Tongue (tissue), 2 donors: ENCODE measurements around the gene CENPM. TPM values are rescaled to one million over a fixed set of nuclear protein-coding genes. Genes with fewer than 3 reads are reported as not detected.
"Not testable (repeated sequence)": the region's sequence is repeated elsewhere in the genome, so short reads cannot be mapped to it uniquely, and the experiment has no call there.

ENCODE experiments used
- DNase-seq: peaks from one replicate; pipeline ENCODE4 v3.0.0-alpha.2; 2015
- total RNA-seq: library from RNA; depleted of rRNA; stranded (reverse); fragments of >200 nt; gene quantifications from one replicate; pipeline ENCODE4 v1.2.3, GENCODE V29; 2014

CENPM gene
- total RNA-seq, 1 donor from 2014 or later, result 6.1 TPM

DNA sequence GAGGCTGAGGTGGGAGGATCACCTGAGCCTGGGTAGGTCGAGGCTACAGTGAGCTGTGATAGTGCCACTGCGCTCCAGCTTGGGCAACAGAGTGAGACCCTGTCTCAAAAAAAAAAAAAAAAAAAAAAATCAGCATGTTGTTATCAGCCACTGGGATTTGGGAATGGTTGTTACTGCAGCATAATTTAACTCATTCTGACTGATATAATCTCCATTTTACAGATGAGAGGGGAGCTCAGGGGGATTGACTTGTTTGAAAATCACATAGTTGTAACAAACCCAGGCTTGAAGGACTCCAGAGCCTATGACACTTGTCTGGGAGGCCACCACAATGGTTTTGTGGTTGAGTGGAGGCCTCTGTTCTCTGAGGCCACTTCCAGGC is 19.3 kb upstream of the CENPM start:
- no peak for DNase-seq

GRCh38 chr22:41964112-41964491 is 17.1 kb upstream of the CENPM start:
- no peak for DNase-seq

- peak; percentile 37 for DNase-seq
These were observed 16.6 kb upstream of the CENPM start for GRCh38 chr22:41963453-41964111.

DNA sequence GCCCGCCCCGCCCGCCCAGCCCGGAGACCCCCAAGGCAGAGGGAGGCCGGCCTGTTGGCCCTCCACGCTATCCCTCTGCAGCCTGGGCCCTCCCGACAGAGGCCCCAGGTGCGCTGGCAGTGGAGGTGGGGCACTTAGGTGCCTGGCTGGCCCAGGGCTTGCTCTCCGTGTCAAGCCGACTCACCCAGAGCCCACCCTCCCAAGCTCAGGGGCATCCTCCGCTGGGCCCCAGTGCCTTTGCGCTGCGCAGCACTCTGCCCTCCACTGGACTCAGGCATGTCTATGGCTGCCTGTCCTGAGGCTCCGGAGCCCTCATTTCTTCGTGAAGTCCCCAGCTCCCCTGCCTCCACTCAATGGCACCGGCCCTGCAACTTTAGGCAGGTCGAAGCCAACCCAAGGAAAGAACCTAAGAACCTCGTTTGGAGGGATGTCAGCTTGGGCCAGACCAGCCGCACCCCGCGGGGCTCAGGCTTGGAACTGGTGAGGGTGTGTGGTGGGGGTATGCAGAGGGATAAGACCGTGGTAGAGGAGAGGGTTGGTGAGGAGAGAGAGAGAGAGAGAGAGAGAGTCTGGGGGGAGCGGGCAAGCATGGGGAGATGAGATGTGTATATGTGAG is 11.1 kb upstream of the CENPM start:
- DNase-seq, result no peak

GRCh38 chr22:41952713-41953112 is 5.8 kb upstream of the CENPM start:
- no peak for DNase-seq

DNA sequence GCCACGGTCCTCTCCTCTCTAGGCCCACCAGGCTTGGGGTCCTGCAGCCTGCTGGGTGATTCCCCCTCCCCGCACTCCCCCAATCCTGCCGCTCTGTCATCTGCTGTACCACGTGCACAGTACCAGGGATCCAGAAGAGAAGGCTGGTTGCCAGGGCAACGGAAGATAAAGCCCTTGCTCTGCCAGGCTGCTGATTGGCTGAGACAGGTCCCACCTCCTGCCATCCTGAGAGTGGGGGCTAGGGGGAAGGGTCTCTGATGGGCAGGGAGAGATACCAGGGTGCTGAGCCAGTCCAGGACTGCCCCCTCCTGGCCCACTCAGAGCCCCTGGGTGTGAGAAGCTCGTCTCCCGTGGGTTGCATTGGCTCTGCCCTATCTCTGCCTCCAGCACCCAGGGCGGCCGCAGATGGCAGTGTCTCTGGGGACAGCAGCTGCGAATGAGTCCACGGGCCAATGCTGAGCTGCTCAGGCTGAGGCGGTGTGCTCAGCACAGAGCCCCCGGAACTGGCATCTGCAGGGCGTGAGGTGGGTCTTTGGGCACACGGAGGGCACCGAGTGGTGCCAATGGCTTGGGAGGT is 5.0 kb upstream of the CENPM start, which contains the start of gene SMIM45:
Gene SMIM45, plus strand, starts transcription at position 253 of the 577 bp plus-strand sequence.
- DNase-seq, result peak; percentile 42

DNA sequence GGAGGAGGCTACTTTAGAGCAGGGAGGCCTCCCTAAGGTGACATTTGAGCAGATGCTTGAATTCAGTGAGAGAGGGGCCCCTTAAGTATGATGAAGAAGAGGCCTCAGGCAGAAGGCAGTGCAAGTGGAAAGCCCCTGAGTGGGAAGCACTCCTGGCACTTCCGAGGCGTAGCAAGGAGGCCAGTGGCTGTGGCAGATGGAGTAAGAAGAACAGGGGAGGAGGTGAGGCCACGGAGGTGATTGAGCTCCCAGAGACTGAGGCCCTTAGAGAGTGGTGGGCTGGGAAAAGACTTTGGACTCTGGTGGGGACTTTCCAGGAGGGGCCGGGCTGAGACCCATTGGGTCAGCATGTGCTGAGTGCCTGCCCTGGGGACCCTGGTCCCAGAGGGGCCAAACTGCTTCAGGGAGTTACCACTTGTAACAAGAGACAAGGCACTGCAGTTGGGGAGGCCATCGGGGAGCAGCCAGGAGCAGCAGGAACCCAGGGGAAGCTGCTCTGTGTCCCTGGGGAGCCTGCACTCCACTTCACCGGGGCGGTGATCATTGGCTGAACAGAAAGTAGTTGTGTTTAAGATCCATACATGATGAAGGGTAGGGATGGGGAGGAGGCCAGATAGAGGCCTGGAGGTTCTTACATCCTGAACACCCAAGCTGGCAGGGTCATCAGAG is 2.5 kb upstream of the CENPM start:
- DNase-seq, result no peak

GRCh38 chr22:41948928-41949296 is 2.0 kb upstream of the CENPM start:
- not testable (repeated sequence) for DNase-seq

- no peak for DNase-seq
These were observed 1.2 kb upstream of the CENPM start for GRCh38 chr22:41948142-41948541.

GRCh38 chr22:41947424-41948080 is 600 bp upstream of the CENPM start:
- no peak for DNase-seq

DNA sequence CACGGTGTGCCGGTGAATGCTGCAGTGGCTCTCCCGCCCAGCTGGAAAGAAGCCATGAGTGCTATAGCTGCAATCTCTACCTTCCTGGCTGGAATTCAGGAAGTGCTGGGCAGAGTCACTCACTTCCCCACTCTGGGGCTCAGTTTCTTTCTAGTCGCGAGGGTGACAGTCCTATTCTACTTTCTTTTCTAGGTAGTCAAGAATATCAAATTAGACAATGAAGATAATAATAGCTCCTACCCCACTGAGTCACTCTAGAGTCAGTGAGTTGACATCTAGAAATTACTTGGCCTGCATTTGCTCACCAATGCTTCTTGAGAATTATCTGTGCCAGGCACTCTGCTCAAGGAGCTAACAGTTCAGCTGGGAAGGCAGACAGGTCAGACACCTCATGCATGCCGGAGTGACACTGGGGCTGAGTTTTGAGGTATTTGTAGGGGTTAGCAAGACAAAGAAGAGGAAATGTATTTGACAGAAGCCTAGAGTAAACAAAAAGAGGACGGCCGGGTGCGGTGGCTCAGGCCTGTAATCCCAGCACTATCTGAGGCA is 3.2 kb downstream of the CENPM start:
- DNase-seq, result no peak

DNA sequence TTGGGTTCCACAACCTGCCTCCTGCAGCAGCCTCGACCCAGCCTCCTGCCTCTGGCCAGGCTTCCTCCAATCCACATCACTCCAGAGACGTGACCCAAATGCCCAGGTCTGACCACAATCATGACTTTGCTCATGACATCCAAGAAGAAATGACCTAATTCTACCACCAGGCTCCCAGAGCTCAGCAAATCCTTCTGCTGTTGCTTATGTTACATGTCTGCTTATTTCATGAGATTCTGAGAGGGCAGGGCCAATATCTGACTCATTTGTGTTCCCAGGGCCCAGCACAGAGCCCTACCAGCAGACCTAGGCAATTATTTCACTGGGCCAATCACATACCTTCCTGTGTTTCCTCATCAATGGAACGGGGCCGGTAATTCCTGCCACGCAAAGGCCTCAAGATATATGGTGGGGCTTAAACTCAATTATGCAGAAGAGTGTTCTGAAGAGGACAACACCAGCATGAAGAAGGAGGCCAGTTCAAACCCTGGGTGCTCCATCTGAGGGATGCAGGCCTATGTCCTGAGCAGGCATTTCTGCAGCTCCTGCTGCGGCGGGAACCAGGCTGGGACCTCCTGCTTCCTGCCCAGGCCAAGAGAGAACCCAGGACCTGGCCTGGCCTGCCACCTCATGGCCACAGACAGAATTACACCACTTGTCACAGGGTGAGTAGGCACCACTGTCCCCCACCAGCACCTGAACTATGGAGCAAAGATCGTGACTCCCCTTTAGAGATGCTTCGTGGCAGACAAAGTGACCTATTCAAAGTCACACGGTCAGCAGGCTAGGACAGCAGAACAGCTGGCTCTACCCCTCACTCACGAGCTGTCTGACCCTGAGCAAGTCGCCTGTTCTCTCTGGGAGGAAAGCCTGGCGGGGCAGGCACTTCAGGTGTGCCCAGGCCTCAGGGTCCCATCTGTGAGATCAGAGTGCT is 5.9 kb downstream of the CENPM start:
- peak; percentile 91 for DNase-seq

- DNase-seq, result no peak
These were observed 6.7 kb downstream of the CENPM start for GRCh38 chr22:41939981-41940831.

DNA sequence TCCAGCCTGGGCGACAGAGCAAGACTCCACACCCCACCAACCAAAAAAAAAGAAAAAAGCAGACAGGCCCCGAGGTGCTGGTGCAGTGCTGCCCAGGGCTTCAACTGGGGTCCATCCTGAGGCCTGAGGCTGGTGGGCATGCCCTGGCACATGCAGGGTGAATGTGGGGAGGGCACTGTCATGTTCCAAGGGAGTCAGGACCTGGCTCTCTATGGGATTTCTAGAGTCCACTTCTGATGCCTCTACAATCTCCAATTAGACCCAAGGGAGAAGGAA is 10.1 kb downstream of the CENPM start:
- DNase-seq, result no peak

GRCh38 chr22:41935509-41935908 is 11.4 kb downstream of the CENPM start:
- DNase-seq, result no peak

GRCh38 chr22:41935015-41935351 is 12.0 kb downstream of the CENPM start:
- no peak for DNase-seq

GRCh38 chr22:41934284-41935014 is 12.5 kb downstream of the CENPM start:
- no peak for DNase-seq

DNA sequence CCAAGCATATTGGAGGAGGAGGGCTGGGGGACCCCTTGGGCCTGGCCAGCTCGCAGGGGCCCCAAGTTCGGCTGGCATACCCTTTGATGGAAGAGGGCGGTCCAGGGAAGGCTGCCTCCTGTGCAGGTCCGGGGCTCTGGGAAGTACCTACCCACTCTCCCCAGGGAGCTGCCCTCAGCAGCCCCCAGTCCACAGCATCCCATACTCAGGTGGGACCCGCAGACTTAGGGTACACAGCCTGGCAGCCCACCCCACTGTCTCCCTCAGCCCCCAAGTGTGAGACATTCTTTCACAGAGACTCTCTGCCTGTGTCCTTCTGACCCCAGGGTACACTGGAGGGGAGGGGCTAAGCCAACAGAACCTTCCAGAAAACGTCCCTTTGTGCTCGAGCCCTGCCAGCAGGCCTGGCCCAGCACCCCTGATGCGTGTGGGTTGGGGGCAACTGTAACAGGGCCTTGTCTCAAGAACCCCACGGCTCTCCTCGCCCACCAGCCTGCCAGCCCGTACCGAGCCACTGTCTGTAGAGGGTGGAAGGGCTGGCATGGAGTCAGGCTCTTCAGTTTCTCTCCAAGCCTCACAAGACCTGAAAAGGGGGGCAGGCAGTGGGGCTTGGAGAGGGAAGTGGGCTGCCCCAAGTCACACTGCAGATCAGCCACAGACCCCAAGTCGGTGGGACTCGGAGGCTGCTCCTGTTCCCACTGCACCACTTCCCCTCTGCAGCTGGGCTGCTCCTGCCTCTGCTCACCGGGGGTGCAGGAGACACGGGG is 13.4 kb downstream of the CENPM start:
- DNase-seq, result no peak

DNA sequence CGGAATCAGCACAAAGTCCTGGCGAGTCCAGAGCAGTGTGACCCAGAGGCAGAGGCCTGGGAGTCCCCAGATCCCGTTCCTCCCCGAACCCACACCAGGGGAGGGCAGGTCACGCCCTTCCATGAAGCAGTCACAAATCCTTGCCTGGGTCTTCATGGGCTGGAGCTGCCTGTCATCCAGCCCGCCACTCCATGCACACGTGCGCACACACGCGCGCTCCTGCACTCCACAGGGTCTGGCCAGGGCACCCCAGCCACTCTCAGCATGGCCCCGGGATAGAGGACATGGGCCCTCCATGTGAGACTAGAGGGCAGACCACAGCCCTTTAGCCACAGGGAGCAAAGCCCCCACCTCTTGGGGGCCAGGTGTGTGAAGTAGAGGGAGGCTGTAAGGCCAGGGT is 14.6 kb downstream of the CENPM start:
- DNase-seq, result no peak
